SHP77 treated with DMSO at 0.1 percent for 48 hours (cell line): Measurements from ENCODE around the gene TJP3.

Source experiments
- DNase-seq: peaks from one replicate; lab custom pipeline; 2025; lab: John Stamatoyannopoulos, UW

The TJP3 gene

GRCh38 chr19:3716147-3716668, 8.0 kb downstream of the TJP3 start:
- no peak for DNase-seq

GRCh38 chr19:3719868-3720267, 11.7 kb downstream of the TJP3 start:
- no peak for DNase-seq

- DNase-seq: no peak
Observed at GRCh38 chr19:3720349-3720917, 12.2 kb downstream of the TJP3 start.

GRCh38 chr19:3721131-3721886, 13.1 kb downstream of the TJP3 start:
- peak; percentile 69 for DNase-seq

- DNase-seq: no peak
Observed at GRCh38 chr19:3721887-3722442, 13.8 kb downstream of the TJP3 start.

GRCh38 chr19:3722443-3723109, 14.4 kb downstream of the TJP3 start:
- DNase-seq: no peak

- DNase-seq: no peak
Observed at GRCh38 chr19:3723110-3723488, 14.9 kb downstream of the TJP3 start.

- DNase-seq: no peak
Observed at GRCh38 chr19:3723883-3724282, 15.7 kb downstream of the TJP3 start.

- DNase-seq: no peak
Observed at GRCh38 chr19:3725121-3725520, 16.9 kb downstream of the TJP3 start.

GRCh38 chr19:3725640-3726310, 17.6 kb downstream of the TJP3 start:
- no peak for DNase-seq

GRCh38 chr19:3730457-3730958, 22.3 kb downstream of the TJP3 start:
- no peak for DNase-seq

- DNase-seq: no peak
Observed at GRCh38 chr19:3732108-3732507, 23.9 kb downstream of the TJP3 start.

GRCh38 chr19:3733549-3734309, 25.5 kb downstream of the TJP3 start:
- no peak for DNase-seq

GRCh38 chr19:3734310-3734600, 26.1 kb downstream of the TJP3 start:
- DNase-seq: no peak

- no peak for DNase-seq
Observed at GRCh38 chr19:3736106-3736724, 28.0 kb downstream of the TJP3 start.

- DNase-seq: no peak
Observed at GRCh38 chr19:3737487-3738205, 29.5 kb downstream of the TJP3 start.

- DNase-seq: no peak
Observed at GRCh38 chr19:3738477-3739220, 30.5 kb downstream of the TJP3 start.

GRCh38 chr19:3740431-3740830, 32.2 kb downstream of the TJP3 start:
- no peak for DNase-seq

- no peak for DNase-seq
Observed at GRCh38 chr19:3743486-3743885, 35.3 kb downstream of the TJP3 start.
